Measurements from ENCODE around the gene KRT83.
"Not testable (repeated sequence)": the region's sequence is repeated elsewhere in the genome, so short reads cannot be mapped to it uniquely, and the experiment has no call there.

KRT83 gene

GRCh38 chr12:52312086-52312485, 9.1 kb downstream of the KRT83 start:
- FAIRE-seq: no peak

GRCh38 chr12:52311285-52311648, 9.9 kb downstream of the KRT83 start:
- DNase-seq (ENCODE audit: insufficient read length, low spot score): no peak
- FAIRE-seq: no peak

More at GRCh38 chr12:52312086-52312485, 9.1 kb downstream of the KRT83 start:
- no peak for DNase-seq (ENCODE audit: insufficient read length, low spot score)

- no peak for DNase-seq (ENCODE audit: insufficient read length, low spot score)
- no peak for FAIRE-seq
These were observed 10.4 kb downstream of the KRT83 start for GRCh38 chr12:52310622-52311284.

- FAIRE-seq (no peak), DNase-seq (ENCODE audit: insufficient read length, low spot score) (no peak)
These were observed 12.3 kb downstream of the KRT83 start for GRCh38 chr12:52308806-52309425.

GRCh38 chr12:52307836-52308805, 13.1 kb downstream of the KRT83 start:
- FAIRE-seq (no peak), DNase-seq (ENCODE audit: insufficient read length, low spot score) (no peak)

GRCh38 chr12:52306731-52307130, 14.5 kb downstream of the KRT83 start:
- DNase-seq (ENCODE audit: insufficient read length, low spot score): no peak
- no peak for FAIRE-seq

- FAIRE-seq: no peak
These were observed 15.1 kb downstream of the KRT83 start for GRCh38 chr12:52305921-52306705.

GRCh38 chr12:52304941-52305411, 16.2 kb downstream of the KRT83 start:
- not testable (repeated sequence) for DNase-seq (ENCODE audit: insufficient read length, low spot score)
- FAIRE-seq: peak; percentile 88

More at GRCh38 chr12:52305921-52306705, 15.1 kb downstream of the KRT83 start:
- DNase-seq (ENCODE audit: insufficient read length, low spot score): no peak

GRCh38 chr12:52302242-52302914, 18.8 kb downstream of the KRT83 start:
- FAIRE-seq; DNase-seq (ENCODE audit: insufficient read length, low spot score): not testable (repeated sequence)

- FAIRE-seq; DNase-seq (ENCODE audit: insufficient read length, low spot score): not testable (repeated sequence)
These were observed 19.5 kb downstream of the KRT83 start for GRCh38 chr12:52301721-52302120.

GRCh38 chr12:52300796-52301691, 20.2 kb downstream of the KRT83 start:
- no peak for DNase-seq (ENCODE audit: insufficient read length, low spot score)

GRCh38 chr12:52298677-52299190, 22.5 kb downstream of the KRT83 start:
- DNase-seq (ENCODE audit: insufficient read length, low spot score) (no peak), FAIRE-seq (no peak)

More at GRCh38 chr12:52300796-52301691, 20.2 kb downstream of the KRT83 start:
- FAIRE-seq: no peak

- DNase-seq (ENCODE audit: insufficient read length, low spot score) (no peak), FAIRE-seq (no peak)
These were observed 24.5 kb downstream of the KRT83 start for GRCh38 chr12:52296572-52297215.

GRCh38 chr12:52295663-52296062, 25.5 kb downstream of the KRT83 start:
- FAIRE-seq (no peak), DNase-seq (ENCODE audit: insufficient read length, low spot score) (no peak)

GRCh38 chr12:52294803-52295202, 26.4 kb downstream of the KRT83 start:
- FAIRE-seq (no peak), DNase-seq (ENCODE audit: insufficient read length, low spot score) (no peak)

GRCh38 chr12:52293926-52294325, 27.3 kb downstream of the KRT83 start:
- no peak for DNase-seq (ENCODE audit: insufficient read length, low spot score)
- FAIRE-seq: no peak

GRCh38 chr12:52291267-52291935, 29.8 kb downstream of the KRT83 start, which contains the start of gene KRT81:
Gene KRT81 (minus strand): TSS chr12:52291534. CDS start chr12:52291465, 69 bp downstream.
- FAIRE-seq: no peak
- DNase-seq (ENCODE audit: insufficient read length, low spot score): no peak
